ENCODE measurements around the gene THEMIS. TPM values are rescaled to one million over a fixed set of nuclear protein-coding genes. Genes with fewer than 3 reads are reported as not detected.

THEMIS gene
- total and polyA plus RNA-seq, 10 donors: 0.80 to 17.8 (median 12.7) TPM

- Histone ChIP-seq H3K36me3 (no peaks in the 10 kb centered on the region), H3K4me1 (no peaks in the 10 kb centered on the region), H3K9me3 (peaks cover 0 to 20% (median 8%) of the 10 kb centered on the region in 8 donors), H3K27ac (no peak overlapping the region), H3K27me3 (replicated peaks in 1 of 7) (no peaks in the 10 kb centered on the region), H3K4me3 (no peak overlapping the region)
- TF ChIP-seq POLR2A (IDR thresholded peaks at IDR 0.05) (no peak), POLR2AphosphoS5 (IDR thresholded peaks at IDR 0.05) (no peak)
- TF ChIP-seq, protein P1, sequence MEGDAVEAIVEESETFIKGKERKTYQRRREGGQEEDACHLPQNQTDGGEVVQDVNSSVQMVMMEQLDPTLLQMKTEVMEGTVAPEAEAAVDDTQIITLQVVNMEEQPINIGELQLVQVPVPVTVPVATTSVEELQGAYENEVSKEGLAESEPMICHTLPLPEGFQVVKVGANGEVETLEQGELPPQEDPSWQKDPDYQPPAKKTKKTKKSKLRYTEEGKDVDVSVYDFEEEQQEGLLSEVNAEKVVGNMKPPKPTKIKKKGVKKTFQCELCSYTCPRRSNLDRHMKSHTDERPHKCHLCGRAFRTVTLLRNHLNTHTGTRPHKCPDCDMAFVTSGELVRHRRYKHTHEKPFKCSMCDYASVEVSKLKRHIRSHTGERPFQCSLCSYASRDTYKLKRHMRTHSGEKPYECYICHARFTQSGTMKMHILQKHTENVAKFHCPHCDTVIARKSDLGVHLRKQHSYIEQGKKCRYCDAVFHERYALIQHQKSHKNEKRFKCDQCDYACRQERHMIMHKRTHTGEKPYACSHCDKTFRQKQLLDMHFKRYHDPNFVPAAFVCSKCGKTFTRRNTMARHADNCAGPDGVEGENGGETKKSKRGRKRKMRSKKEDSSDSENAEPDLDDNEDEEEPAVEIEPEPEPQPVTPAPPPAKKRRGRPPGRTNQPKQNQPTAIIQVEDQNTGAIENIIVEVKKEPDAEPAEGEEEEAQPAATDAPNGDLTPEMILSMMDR (IDR thresholded peaks at IDR 0.05 in 8 of 11, conservative IDR thresholded peaks at IDR 0.05 in 3 of 11): no peak
- DNase-seq: no peak
- WGBS, 5 donors: 85 to 95% (median 92%) methylated on average over 5 of the region's 5 CpGs
- intact Hi-C loops (cut with DNase I; ENCODE audit: low total_unique reads): no loop called here
Observed at GRCh38 chr6:127869183-127869582, 31.7 kb downstream of the THEMIS start.

GRCh38 chr6:127868338-127868737, 32.5 kb downstream of the THEMIS start:
- TF ChIP-seq POLR2AphosphoS5 (IDR thresholded peaks at IDR 0.05): no peak
- TF ChIP-seq POLR2A (IDR thresholded peaks at IDR 0.05): no peak
- TF ChIP-seq, protein P1 (IDR thresholded peaks at IDR 0.05 in 8 of 11, conservative IDR thresholded peaks at IDR 0.05 in 3 of 11): no peak
- DNase-seq: no peak
- 84 to 97% (median 90%) methylated on average over 1 of the region's 1 CpG for WGBS, 5 donors
- intact Hi-C loops (cut with DNase I; ENCODE audit: low total_unique reads): no loop called here
- Histone ChIP-seq H3K36me3 (no peaks in the 10 kb centered on the region), H3K27ac (no peak overlapping the region), H3K27me3 (replicated peaks in 1 of 7) (no peaks in the 10 kb centered on the region), H3K4me3 (no peak overlapping the region), H3K4me1 (no peaks in the 10 kb centered on the region), H3K9me3 (peaks cover 0 to 16% (median 8%) of the 10 kb centered on the region in 8 donors)

- Histone ChIP-seq H3K27ac (no peak overlapping the region), H3K9me3 (peaks cover 0 to under 1% (median 0%) of the 10 kb centered on the region in 8 donors), H3K4me1 (no peaks in the 10 kb centered on the region), H3K4me3 (no peak overlapping the region), H3K36me3 (no peaks in the 10 kb centered on the region), H3K27me3 (replicated peaks in 1 of 7) (no peaks in the 10 kb centered on the region)
- intact Hi-C loops (cut with DNase I; ENCODE audit: low total_unique reads): no loop called here
- TF ChIP-seq POLR2A (IDR thresholded peaks at IDR 0.05) (no peak), POLR2AphosphoS5 (IDR thresholded peaks at IDR 0.05) (no peak)
- TF ChIP-seq, protein P1 (IDR thresholded peaks at IDR 0.05 in 8 of 11, conservative IDR thresholded peaks at IDR 0.05 in 3 of 11): no peak
- DNase-seq: no peak
Observed at GRCh38 chr6:127866766-127867165, 34.1 kb downstream of the THEMIS start.

DNA sequence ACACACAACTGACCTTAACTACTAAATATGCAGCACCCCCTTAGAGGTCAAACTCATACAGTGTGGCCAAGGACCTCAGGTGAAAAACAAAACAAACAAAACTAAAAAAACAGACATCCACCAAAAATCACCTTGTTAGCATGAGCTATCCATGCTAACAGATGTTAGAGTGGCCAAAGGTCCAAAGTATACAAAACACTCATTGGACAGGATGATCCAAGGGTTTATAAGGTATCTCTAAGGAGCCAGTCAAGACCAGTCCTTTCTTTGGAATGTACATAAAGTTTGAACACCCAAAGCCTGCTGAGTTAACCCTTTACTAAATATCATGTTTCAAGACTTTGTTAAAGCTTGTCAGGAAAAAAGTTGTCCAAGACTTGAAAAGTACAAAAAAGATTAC, 35.8 kb downstream of the THEMIS start:
- no peak overlapping the region for H3K4me3 ChIP-seq
- H3K27ac ChIP-seq: no peak overlapping the region
- H3K36me3 ChIP-seq: no peaks in the 10 kb centered on the region
- TF ChIP-seq POLR2AphosphoS5 (IDR thresholded peaks at IDR 0.05): no peak
- intact Hi-C loops (cut with DNase I; ENCODE audit: low total_unique reads): no loop called here
- no peaks in the 10 kb centered on the region for H3K9me3 ChIP-seq
- DNase-seq: no peak
- H3K4me1 ChIP-seq: no peaks in the 10 kb centered on the region
- no peaks in the 10 kb centered on the region for H3K27me3 ChIP-seq (replicated peaks in 1 of 7)

DNA sequence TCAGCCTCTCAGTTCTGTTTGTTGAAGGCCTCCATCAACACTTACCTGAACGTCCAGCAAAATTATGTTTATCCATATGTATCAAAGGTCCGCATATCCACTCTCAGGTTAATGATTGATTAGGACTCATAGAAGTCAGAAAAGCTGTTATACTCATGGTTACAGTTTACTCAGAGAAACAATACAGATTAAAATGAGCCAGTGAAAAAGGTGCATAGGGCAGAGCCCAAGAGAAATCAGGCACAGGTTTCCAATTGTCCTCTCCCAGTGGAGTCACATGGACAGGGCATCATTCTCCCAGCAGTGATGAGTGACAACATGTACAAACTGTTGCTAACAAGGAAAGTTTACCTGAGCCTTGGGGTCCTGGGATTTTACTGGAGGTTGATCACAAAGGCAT, 36.2 kb downstream of the THEMIS start:
- H3K9me3 ChIP-seq: no peaks in the 10 kb centered on the region
- no peaks in the 10 kb centered on the region for H3K36me3 ChIP-seq
- 76 to 90% (median 83%) methylated on average over 2 of the region's 2 CpGs for WGBS, 5 donors
- no peak overlapping the region for H3K27ac ChIP-seq
- H3K4me1 ChIP-seq: no peaks in the 10 kb centered on the region
- intact Hi-C loops (cut with DNase I; ENCODE audit: low total_unique reads): no loop called here
- DNase-seq: no peak
- no peak overlapping the region for H3K4me3 ChIP-seq
- TF ChIP-seq POLR2AphosphoS5 (IDR thresholded peaks at IDR 0.05) (no peak), POLR2A (IDR thresholded peaks at IDR 0.05) (no peak)
- TF ChIP-seq, protein P1 (IDR thresholded peaks at IDR 0.05 in 8 of 11, conservative IDR thresholded peaks at IDR 0.05 in 3 of 11): no peak
- no peaks in the 10 kb centered on the region for H3K27me3 ChIP-seq (replicated peaks in 1 of 7)

All from spleen (tissue), 11 donors.